Measurements from ENCODE around the gene ANKDD1A. TPM values are rescaled to one million over a fixed set of nuclear protein-coding genes. Genes with fewer than 3 reads are reported as not detected.

Gene ANKDD1A
- polyA plus RNA-seq, result 3.4 TPM

GRCh38 chr15:64911311-64912186 is at the start of gene ANKDD1A:
Gene ANKDD1A (plus strand): TSS chr15:64911902. CDS start chr15:64911931, 29 bp downstream.
- H3K4me3 Mint-ChIP-seq, result peak within 1 kb of the TSS; percentile 27 to 91 (median 66)
- H3K4me1 Mint-ChIP-seq, result peaks cover 6 to 10% (median 7%) of the 10 kb centered on the region in 3 donors
- H3K27me3 Mint-ChIP-seq, result peaks cover 14% of the 10 kb centered on the region
- no peaks in the 10 kb centered on the region for H3K9me3 Mint-ChIP-seq
- peak within 1 kb of the TSS in 2 of 3 donors; percentile 17 to 31 for H3K27ac Mint-ChIP-seq
- H3K36me3 Mint-ChIP-seq, result peaks cover 3% of the 10 kb centered on the region

- Mint-ChIP-seq H3K36me3 (no peaks in the 10 kb centered on the region), H3K4me3 (no peak overlapping the region), H3K4me1 (peaks cover 12 to 28% (median 22%) of the 10 kb centered on the region in 3 donors), H3K27me3 (no peaks in the 10 kb centered on the region), H3K27ac (peak overlapping the region in 1 of 3 donors; percentile 58), H3K9me3 (no peaks in the 10 kb centered on the region)
Measured at GRCh38 chr15:64861960-64862359, 49.7 kb upstream of the ANKDD1A start.

- Mint-ChIP-seq H3K36me3 (no peaks in the 10 kb centered on the region), H3K27me3 (no peaks in the 10 kb centered on the region), H3K9me3 (no peaks in the 10 kb centered on the region), H3K4me1 (peaks cover 9 to 23% (median 18%) of the 10 kb centered on the region in 3 donors), H3K4me3 (no peak overlapping the region), H3K27ac (peak overlapping the region in 1 of 3 donors; percentile 58)
Measured at GRCh38 chr15:64862408-64862807, 49.3 kb upstream of the ANKDD1A start.

GRCh38 chr15:64864068-64864467 is 47.6 kb upstream of the ANKDD1A start:
- Mint-ChIP-seq H3K27ac (peak overlapping the region in 2 of 3 donors; percentile 53 to 76), H3K36me3 (no peaks in the 10 kb centered on the region), H3K9me3 (no peaks in the 10 kb centered on the region), H3K27me3 (no peaks in the 10 kb centered on the region), H3K4me3 (no peak overlapping the region), H3K4me1 (peaks cover 0 to 12% (median 9%) of the 10 kb centered on the region in 3 donors)

- Mint-ChIP-seq H3K4me1 (peaks cover 5 to 18% (median 9%) of the 10 kb centered on the region in 3 donors), H3K9me3 (no peaks in the 10 kb centered on the region), H3K27ac (peak overlapping the region; percentile 58 to 76 (median 59)), H3K4me3 (peak overlapping the region in 1 of 4 donors; percentile 61), H3K36me3 (no peaks in the 10 kb centered on the region), H3K27me3 (no peaks in the 10 kb centered on the region)
Measured at GRCh38 chr15:64865126-64865997, 46.3 kb upstream of the ANKDD1A start.

GRCh38 chr15:64865998-64866520 is 45.6 kb upstream of the ANKDD1A start:
- Mint-ChIP-seq H3K27me3 (no peaks in the 10 kb centered on the region), H3K9me3 (no peaks in the 10 kb centered on the region), H3K36me3 (no peaks in the 10 kb centered on the region), H3K27ac (no peak overlapping the region), H3K4me1 (peaks cover 5 to 18% (median 9%) of the 10 kb centered on the region in 3 donors), H3K4me3 (no peak overlapping the region)

- Mint-ChIP-seq H3K9me3 (no peaks in the 10 kb centered on the region), H3K36me3 (no peaks in the 10 kb centered on the region), H3K4me3 (no peak overlapping the region), H3K4me1 (peaks cover 5 to 14% (median 6%) of the 10 kb centered on the region in 3 donors), H3K27ac (peak overlapping the region in 1 of 3 donors; percentile 56), H3K27me3 (no peaks in the 10 kb centered on the region)
Measured at GRCh38 chr15:64869501-64869900, 42.2 kb upstream of the ANKDD1A start.

GRCh38 chr15:64870353-64870752 is 41.3 kb upstream of the ANKDD1A start:
- Mint-ChIP-seq H3K4me3 (no peak overlapping the region), H3K4me1 (peaks cover 5 to 18% (median 10%) of the 10 kb centered on the region in 3 donors), H3K27me3 (no peaks in the 10 kb centered on the region), H3K9me3 (no peaks in the 10 kb centered on the region), H3K27ac (peak overlapping the region in 2 of 3 donors; percentile 47 to 56), H3K36me3 (no peaks in the 10 kb centered on the region)

GRCh38 chr15:64875641-64876223 is 36.0 kb upstream of the ANKDD1A start:
- Mint-ChIP-seq H3K27me3 (no peaks in the 10 kb centered on the region), H3K27ac (no peak overlapping the region), H3K9me3 (no peaks in the 10 kb centered on the region), H3K4me3 (no peak overlapping the region), H3K36me3 (peaks cover under 1% of the 10 kb centered on the region), H3K4me1 (peaks cover 0 to 12% (median 10%) of the 10 kb centered on the region in 3 donors)

- Mint-ChIP-seq H3K27me3 (no peaks in the 10 kb centered on the region), H3K9me3 (no peaks in the 10 kb centered on the region), H3K27ac (no peak overlapping the region), H3K36me3 (peaks cover 2% of the 10 kb centered on the region), H3K4me3 (no peak overlapping the region), H3K4me1 (peaks cover 6 to 18% (median 15%) of the 10 kb centered on the region in 3 donors)
Measured at GRCh38 chr15:64877435-64877834, 34.3 kb upstream of the ANKDD1A start.

- Mint-ChIP-seq H3K4me3 (no peak overlapping the region), H3K9me3 (no peaks in the 10 kb centered on the region), H3K27me3 (no peaks in the 10 kb centered on the region), H3K36me3 (peaks cover 2% of the 10 kb centered on the region), H3K4me1 (peaks cover 16 to 30% (median 24%) of the 10 kb centered on the region in 3 donors), H3K27ac (peak overlapping the region in 1 of 3 donors; percentile 74)
Measured at GRCh38 chr15:64878705-64879104, 33.0 kb upstream of the ANKDD1A start.

GRCh38 chr15:64883100-64883581 is 28.6 kb upstream of the ANKDD1A start:
- peaks cover 2% of the 10 kb centered on the region for H3K36me3 Mint-ChIP-seq

GRCh38 chr15:64883997-64884511 is 27.6 kb upstream of the ANKDD1A start:
- peaks cover 2% of the 10 kb centered on the region for H3K36me3 Mint-ChIP-seq
- H3K4me1 Mint-ChIP-seq, result peaks cover 18 to 28% (median 24%) of the 10 kb centered on the region in 3 donors
- H3K9me3 Mint-ChIP-seq, result no peaks in the 10 kb centered on the region
- no peaks in the 10 kb centered on the region for H3K27me3 Mint-ChIP-seq
- H3K4me3 Mint-ChIP-seq, result peak overlapping the region in 2 of 4 donors; percentile 27 to 83
- peak overlapping the region; percentile 24 to 91 (median 88) for H3K27ac Mint-ChIP-seq

More at GRCh38 chr15:64883100-64883581, 28.6 kb upstream of the ANKDD1A start:
- Mint-ChIP-seq H3K27ac (peak overlapping the region; percentile 24 to 91 (median 88)), H3K4me3 (peak overlapping the region; percentile 13 to 85 (median 62)), H3K9me3 (no peaks in the 10 kb centered on the region), H3K4me1 (peaks cover 18 to 28% (median 24%) of the 10 kb centered on the region in 3 donors), H3K27me3 (no peaks in the 10 kb centered on the region)

- H3K27ac Mint-ChIP-seq, result peak overlapping the region in 1 of 3 donors; percentile 91
- H3K4me1 Mint-ChIP-seq, result peaks cover 18 to 28% (median 24%) of the 10 kb centered on the region in 3 donors
- H3K9me3 Mint-ChIP-seq, result no peaks in the 10 kb centered on the region
- no peak overlapping the region for H3K4me3 Mint-ChIP-seq
- peaks cover 2% of the 10 kb centered on the region for H3K36me3 Mint-ChIP-seq
- H3K27me3 Mint-ChIP-seq, result no peaks in the 10 kb centered on the region
Measured at GRCh38 chr15:64884679-64885078, 27.0 kb upstream of the ANKDD1A start.

Measured in IgD-negative memory B cell (primary cell).